ENCODE measurements around the gene C15orf61.

- TF ChIP-seq, protein P1, sequence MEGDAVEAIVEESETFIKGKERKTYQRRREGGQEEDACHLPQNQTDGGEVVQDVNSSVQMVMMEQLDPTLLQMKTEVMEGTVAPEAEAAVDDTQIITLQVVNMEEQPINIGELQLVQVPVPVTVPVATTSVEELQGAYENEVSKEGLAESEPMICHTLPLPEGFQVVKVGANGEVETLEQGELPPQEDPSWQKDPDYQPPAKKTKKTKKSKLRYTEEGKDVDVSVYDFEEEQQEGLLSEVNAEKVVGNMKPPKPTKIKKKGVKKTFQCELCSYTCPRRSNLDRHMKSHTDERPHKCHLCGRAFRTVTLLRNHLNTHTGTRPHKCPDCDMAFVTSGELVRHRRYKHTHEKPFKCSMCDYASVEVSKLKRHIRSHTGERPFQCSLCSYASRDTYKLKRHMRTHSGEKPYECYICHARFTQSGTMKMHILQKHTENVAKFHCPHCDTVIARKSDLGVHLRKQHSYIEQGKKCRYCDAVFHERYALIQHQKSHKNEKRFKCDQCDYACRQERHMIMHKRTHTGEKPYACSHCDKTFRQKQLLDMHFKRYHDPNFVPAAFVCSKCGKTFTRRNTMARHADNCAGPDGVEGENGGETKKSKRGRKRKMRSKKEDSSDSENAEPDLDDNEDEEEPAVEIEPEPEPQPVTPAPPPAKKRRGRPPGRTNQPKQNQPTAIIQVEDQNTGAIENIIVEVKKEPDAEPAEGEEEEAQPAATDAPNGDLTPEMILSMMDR (conservative IDR thresholded peaks at IDR 0.05; ENCODE audit: low read length) = no peak
- no peak for TF ChIP-seq EZH2phosphoT487 (IDR thresholded peaks at IDR 0.05; ENCODE audit: borderline replicate concordance)
Measured at GRCh38 chr15:67550522-67550921, 29.6 kb downstream of the C15orf61 start.

All from Loucy (cell line).